Activated naive CD8-positive, alpha-beta T cell (primary cell): Measurements from ENCODE around the gene CLRN3.

Source experiments
- H3K27ac Mint-ChIP-seq: one replicate; pipeline ENCODE4 v1.8.0; 2021; ENCODE audit warnings: mixed read lengths
- H3K27me3 Mint-ChIP-seq: one replicate; pipeline ENCODE4 v1.8.0; 2021; ENCODE audit warnings: mixed read lengths
- H3K36me3 Mint-ChIP-seq: one replicate; pipeline ENCODE4 v1.8.0; 2021; ENCODE audit warnings: mixed read lengths
- H3K4me1 Mint-ChIP-seq: one replicate; pipeline ENCODE4 v1.8.0; 2021; ENCODE audit warnings: low read depth, mixed read lengths
- H3K4me3 Mint-ChIP-seq: one replicate; pipeline ENCODE4 v1.8.0; 2021; ENCODE audit warnings: mild to moderate bottlenecking, mixed read lengths
- H3K9me3 Mint-ChIP-seq: one replicate; pipeline ENCODE4 v1.8.0; 2021; ENCODE audit warnings: low read depth, mixed read lengths

The CLRN3 gene

GRCh38 chr10:127833804-127834203 is 58.9 kb downstream of the CLRN3 start:
- Mint-ChIP-seq H3K27ac (no peak overlapping the region), H3K4me3 (no peak overlapping the region), H3K4me1 (no peaks in the 10 kb centered on the region), H3K36me3 (no peaks in the 10 kb centered on the region), H3K9me3 (no peaks in the 10 kb centered on the region), H3K27me3 (peaks cover 7% of the 10 kb centered on the region)

- H3K4me1 Mint-ChIP-seq = no peaks in the 10 kb centered on the region
- H3K27me3 Mint-ChIP-seq = peaks cover 4% of the 10 kb centered on the region
- H3K27ac Mint-ChIP-seq = no peak overlapping the region
- no peaks in the 10 kb centered on the region for H3K9me3 Mint-ChIP-seq
- H3K36me3 Mint-ChIP-seq = no peaks in the 10 kb centered on the region
- H3K4me3 Mint-ChIP-seq = no peak overlapping the region
Observed at GRCh38 chr10:127832501-127832900, 60.2 kb downstream of the CLRN3 start.

GRCh38 chr10:127830414-127830813 is 62.3 kb downstream of the CLRN3 start:
- Mint-ChIP-seq H3K9me3 (no peaks in the 10 kb centered on the region), H3K27me3 (peaks cover 3% of the 10 kb centered on the region), H3K4me1 (no peaks in the 10 kb centered on the region), H3K27ac (no peak overlapping the region), H3K36me3 (no peaks in the 10 kb centered on the region), H3K4me3 (no peak overlapping the region)
